HCT116 (cell line): ENCODE data around the gene MAP3K6. TPM values are rescaled to one million over a fixed set of nuclear protein-coding genes. Genes with fewer than 3 reads are reported as not detected.

Experiments
- ATAC-seq: fragments of 200-7000 bp; cut with Tn5 transposase; 2 replicates; pipeline ENCODE4 v1.9.1; 2020; ENCODE audit warnings: mild to moderate bottlenecking, moderate library complexity
- BruUV-seq: library from RNA; stranded (reverse); fragments of 400-500 nt; replicated peaks from 2 replicates; lab custom pipeline; 2021; lab: Mats Ljungman, UMichigan
- CTCF ChIA-PET: fragments of 300-600 bp; sonication (Branson Sonifier 250); formaldehyde crosslinking; loops from one replicate; lab custom pipeline; 2021; ENCODE audit warnings: antibody characterized with exemption; lab: Charles Lee
- POLR2A ChIA-PET: fragments of 300-600, 350-600 bp; sonication (Branson Sonifier 250); formaldehyde crosslinking; loops from one replicate; lab custom pipeline; 2021; ENCODE audit warnings: antibody characterized with exemption; lab: Charles Lee
- RAD21 ChIA-PET, 2 experiments: fragments of 300-600 bp; sonication (Branson Sonifier 250); formaldehyde crosslinking; loops; one replicate each; lab custom pipeline; 2023; ENCODE audit warnings: low total read pairs in 2 of 2; ENCODE audit not compliant: uncharacterized antibody in 2 of 2, unreplicated experiment in 2 of 2, low non-redundant PET in 1 of 2; lab: Charles Lee
- DNase-seq: peaks from one replicate; pipeline ENCODE4 v3.0.0-alpha.2; 2010; ENCODE audit warnings: low read depth, low spot score
- H2AFZ ChIP-seq: fragments of 200-600 bp; shearing (Covaris generic), sonication (generic); 2 replicates; pipeline ENCODE4 v1.6.1; 2017; ENCODE audit warnings: low read depth, mixed run types, mixed read lengths, antibody characterized with exemption, low read length; ENCODE audit not compliant: poor library complexity, severe bottlenecking
- H3K27ac ChIP-seq: 2 replicates; pipeline ENCODE4 v1.5.1; 2012; ENCODE audit warnings: low read depth, low read length
- H3K27me3 ChIP-seq: fragments of 200-600 bp; sonication (generic); 2 replicates; pipeline ENCODE4 v1.6.1; 2016; ENCODE audit warnings: mixed run types, low read length, mixed read lengths; ENCODE audit not compliant: insufficient read depth
- H3K36me3 ChIP-seq, 2 experiments: fragments of 200-500 bp in 1 of 2; fragments of 200-600 bp in 1 of 2; sonication (Bioruptor generic) in 1 of 2; sonication (generic) in 1 of 2; 2 replicates each; pipeline versions ENCODE4 v1.5.1 to v1.6.1; 2014 to 2016; ENCODE audit warnings: low read length in 2 of 2, inconsistent platforms in 1 of 2, mixed read lengths in 1 of 2, mixed run types in 1 of 2; ENCODE audit not compliant: insufficient read depth in 2 of 2, control insufficient read depth in 1 of 2
- H3K4me1 ChIP-seq, 2 experiments: fragments of 200-600 bp in 1 of 2; sonication (generic) in 1 of 2; 2 replicates each; pipeline versions ENCODE4 v1.5.1 to v1.6.1; 2012 to 2017; ENCODE audit warnings: low read length in 2 of 2, inconsistent platforms in 1 of 2, mild to moderate bottlenecking in 1 of 2, mixed read lengths in 1 of 2, mixed run types in 1 of 2, moderate library complexity in 1 of 2; ENCODE audit not compliant: insufficient read depth in 2 of 2, control insufficient read depth in 1 of 2
- H3K4me2 ChIP-seq: fragments of 200-600 bp; sonication (generic); 2 replicates; pipeline ENCODE4 v1.6.1; 2017; ENCODE audit warnings: mixed run types, low read length, mixed read lengths
- H3K4me3 ChIP-seq, 2 experiments: fragments of 200-600 bp in 1 of 2; sonication (generic) in 1 of 2; replicated peaks in 1 of 2; 2 replicates each; pipeline ENCODE4 v1.5.1; 2011 to 2016; ENCODE audit warnings: low read length in 2 of 2, control low read depth in 1 of 2, low read depth in 1 of 2, mild to moderate bottlenecking in 1 of 2, mixed read lengths in 1 of 2, mixed run types in 1 of 2
- H3K79me2 ChIP-seq: fragments of 200-600 bp; sonication (generic); 2 replicates; pipeline ENCODE4 v1.6.1; 2017; ENCODE audit warnings: mild to moderate bottlenecking, mixed run types, low read length, moderate library complexity, mixed read lengths; ENCODE audit not compliant: insufficient read depth
- H3K9ac ChIP-seq: fragments of 200-600 bp; sonication (generic); 2 replicates; pipeline ENCODE4 v1.6.1; 2016; ENCODE audit warnings: low read length, mixed read lengths
- H3K9me2 ChIP-seq: fragments of 200-600 bp; sonication (generic), shearing (Covaris generic); 2 replicates; pipeline ENCODE4 v1.6.1; 2017; ENCODE audit warnings: mixed run types, mild to moderate bottlenecking, moderate library complexity; ENCODE audit not compliant: insufficient read depth
- H3K9me3 ChIP-seq, 2 experiments: fragments of 200-500 bp in 1 of 2; fragments of 200-600 bp in 1 of 2; sonication (Bioruptor generic) in 1 of 2; sonication (generic) in 1 of 2; 2 replicates each; pipeline ENCODE4 v1.6.1; 2014 to 2017; ENCODE audit warnings: low read length in 2 of 2, mixed read lengths in 2 of 2, inconsistent platforms in 1 of 2, low read depth in 1 of 2, mild to moderate bottlenecking in 1 of 2, mixed run types in 1 of 2, moderate library complexity in 1 of 2; ENCODE audit not compliant: control insufficient read depth in 1 of 2, insufficient read depth in 1 of 2
- H4K20me1 ChIP-seq: fragments of 200-600 bp; sonication (generic), shearing (Covaris generic); 2 replicates; pipeline ENCODE4 v1.6.1; 2017; ENCODE audit warnings: mixed run types, mild to moderate bottlenecking, moderate library complexity; ENCODE audit not compliant: insufficient read depth
- CEBPB ChIP-seq: IDR thresholded peaks from 2 replicates; pipeline ENCODE4 v1.6.1; 2012; ENCODE audit warnings: low read depth
- EZH2 ChIP-seq: fragments of 200-600 bp; sonication (generic); IDR thresholded peaks from 2 replicates; pipeline ENCODE4 v1.6.1; 2017; ENCODE audit warnings: antibody characterized with exemption, mixed run types
- EZH2phosphoT487 ChIP-seq: fragments of 200-600 bp; IDR thresholded peaks from 2 replicates; pipeline ENCODE4 v1.6.1; 2018; ENCODE audit warnings: antibody characterized with exemption, borderline replicate concordance
- FOSL1 ChIP-seq: IDR thresholded peaks from 2 replicates; pipeline ENCODE4 v1.6.1; 2012; ENCODE audit warnings: low read depth
- JUND ChIP-seq: IDR thresholded peaks from 2 replicates; pipeline ENCODE4 v1.6.1; 2012
- POLR2A ChIP-seq: IDR thresholded peaks from 2 replicates; pipeline ENCODE4 v1.7.0; 2011; ENCODE audit warnings: borderline replicate concordance; ENCODE audit not compliant: insufficient read depth, insufficient read length; ENCODE audit errors: extremely low read depth
- POLR2AphosphoS5 ChIP-seq: IDR thresholded peaks from 2 replicates; pipeline ENCODE4 v1.6.1; 2011; ENCODE audit warnings: mild to moderate bottlenecking, low read depth, low read length, moderate library complexity
- RAD21 ChIP-seq: IDR thresholded peaks from 2 replicates; pipeline ENCODE4 v1.6.1; 2012; ENCODE audit warnings: low read depth, mild to moderate bottlenecking
- SP1 ChIP-seq: IDR thresholded peaks from 2 replicates; pipeline ENCODE4 v1.6.1; 2012; ENCODE audit warnings: low read depth
- SRF ChIP-seq: IDR thresholded peaks from 2 replicates; pipeline ENCODE4 v1.6.1; 2012; ENCODE audit warnings: low read depth
- TCF7L2 ChIP-seq: IDR thresholded peaks from 2 replicates; pipeline ENCODE4 v1.7.0; 2011; ENCODE audit warnings: borderline replicate concordance, inconsistent platforms; ENCODE audit not compliant: insufficient read depth, insufficient read length; ENCODE audit errors: extremely low read depth
- YY1 ChIP-seq: IDR thresholded peaks from 2 replicates; pipeline ENCODE4 v1.6.1; 2011; ENCODE audit warnings: low read length, low read depth, moderate library complexity, mild to moderate bottlenecking; ENCODE audit not compliant: insufficient replicate concordance; ENCODE audit errors: extremely low read depth
- ZFX ChIP-seq: fragments of 450-650 bp; IDR thresholded peaks from 2 replicates; pipeline ENCODE4 v1.6.1; 2017
- ZNF274 ChIP-seq: fragments of 200-500 bp; sonication (Bioruptor generic); IDR thresholded peaks from 2 replicates; pipeline ENCODE4 v1.6.1; 2014; ENCODE audit warnings: mild to moderate bottlenecking, low read depth, low read length, inconsistent platforms
- intact Hi-C: fragments of 100-400 bp; cut with micrococcal nuclease; formaldehyde crosslinking; loops from 2 replicates; pipeline ENCODE4 v1.10.0; 2022
- total RNA-seq: library from RNA; stranded (reverse); gene quantifications from one replicate; pipeline ENCODE4 v1.2.1, GENCODE V29; 2021; ENCODE audit not compliant: unreplicated experiment
- TF ChIP-seq, protein P1 (sequence below): IDR thresholded peaks from 2 replicates; pipeline ENCODE4 v1.6.1; 2012; ENCODE audit warnings: low read depth
- TF ChIP-seq, protein P2 (sequence below): IDR thresholded peaks from 2 replicates; pipeline ENCODE4 v1.6.1; 2012
- TF ChIP-seq, protein P3 (sequence below): IDR thresholded peaks from 2 replicates; pipeline ENCODE4 v1.6.1; 2011; ENCODE audit warnings: mild to moderate bottlenecking, low read length, moderate library complexity; ENCODE audit not compliant: insufficient replicate concordance; ENCODE audit errors: extremely low read depth

Gene MAP3K6
- total RNA-seq, 1 experiment from 2014 or later = 30.2 TPM

DNA sequence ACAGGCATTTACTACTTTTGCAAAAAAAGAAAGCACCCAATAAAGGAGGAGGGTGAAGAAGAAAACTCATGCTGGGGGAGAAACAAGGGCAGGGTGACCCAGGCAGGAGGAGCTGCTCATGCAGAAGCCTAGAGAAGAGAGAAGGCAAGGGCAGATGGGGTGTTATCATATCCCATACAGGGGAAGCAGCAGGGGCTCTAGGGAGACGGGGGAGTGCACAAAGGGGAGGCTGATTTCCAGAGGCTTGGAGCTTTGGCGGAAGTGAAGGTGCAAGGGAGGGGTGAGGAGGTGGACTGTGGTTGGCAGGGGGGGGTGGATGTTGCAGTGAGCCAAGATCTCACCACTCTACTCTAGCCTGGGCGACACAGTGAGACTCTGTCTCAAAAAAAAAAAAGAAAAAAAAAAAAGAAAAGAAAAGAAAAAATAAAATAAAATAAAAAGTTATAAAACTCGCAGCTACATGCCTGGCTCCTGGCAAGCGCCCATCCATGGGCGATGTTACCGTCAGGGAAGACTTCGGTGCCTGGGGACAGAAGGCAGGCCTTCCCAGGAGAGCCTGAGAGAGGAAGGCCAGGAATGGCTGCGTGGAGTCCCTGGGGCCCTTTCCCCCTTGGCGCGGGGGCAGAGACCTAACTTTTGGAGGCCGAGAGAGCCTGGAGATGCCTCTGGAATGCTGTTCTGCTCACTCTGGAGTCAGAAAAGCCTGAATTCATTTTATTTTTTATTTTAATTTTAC, 11.2 kb upstream of the MAP3K6 start:
- BruUV-seq = no TSS peak
- POLR2A ChIA-PET = interaction anchor here (0.5 to 1.3 kb wide), 3 partner anchors 12 to 15 kb away, joined by 4 to 7 read pairs (median 4); partner anchors contain the start of gene MAP3K6

More for the DNA sequence above, 11.2 kb upstream of the MAP3K6 start:
- H3K9me2 ChIP-seq = no peaks in the 10 kb centered on the region
- H3K9ac ChIP-seq = no peak overlapping the region
- CTCF ChIA-PET = interaction anchor here (1.5 kb wide), 1 partner anchor 9 kb away, joined by 4 read pairs; no protein-coding TSS in a partner anchor
- no peaks in the 10 kb centered on the region for H3K36me3 ChIP-seq
- TF ChIP-seq RAD21 = no peak
- no peak for TF ChIP-seq CEBPB
- no peak for TF ChIP-seq FOSL1
- TF ChIP-seq JUND = no peak
- TF ChIP-seq, protein P1, sequence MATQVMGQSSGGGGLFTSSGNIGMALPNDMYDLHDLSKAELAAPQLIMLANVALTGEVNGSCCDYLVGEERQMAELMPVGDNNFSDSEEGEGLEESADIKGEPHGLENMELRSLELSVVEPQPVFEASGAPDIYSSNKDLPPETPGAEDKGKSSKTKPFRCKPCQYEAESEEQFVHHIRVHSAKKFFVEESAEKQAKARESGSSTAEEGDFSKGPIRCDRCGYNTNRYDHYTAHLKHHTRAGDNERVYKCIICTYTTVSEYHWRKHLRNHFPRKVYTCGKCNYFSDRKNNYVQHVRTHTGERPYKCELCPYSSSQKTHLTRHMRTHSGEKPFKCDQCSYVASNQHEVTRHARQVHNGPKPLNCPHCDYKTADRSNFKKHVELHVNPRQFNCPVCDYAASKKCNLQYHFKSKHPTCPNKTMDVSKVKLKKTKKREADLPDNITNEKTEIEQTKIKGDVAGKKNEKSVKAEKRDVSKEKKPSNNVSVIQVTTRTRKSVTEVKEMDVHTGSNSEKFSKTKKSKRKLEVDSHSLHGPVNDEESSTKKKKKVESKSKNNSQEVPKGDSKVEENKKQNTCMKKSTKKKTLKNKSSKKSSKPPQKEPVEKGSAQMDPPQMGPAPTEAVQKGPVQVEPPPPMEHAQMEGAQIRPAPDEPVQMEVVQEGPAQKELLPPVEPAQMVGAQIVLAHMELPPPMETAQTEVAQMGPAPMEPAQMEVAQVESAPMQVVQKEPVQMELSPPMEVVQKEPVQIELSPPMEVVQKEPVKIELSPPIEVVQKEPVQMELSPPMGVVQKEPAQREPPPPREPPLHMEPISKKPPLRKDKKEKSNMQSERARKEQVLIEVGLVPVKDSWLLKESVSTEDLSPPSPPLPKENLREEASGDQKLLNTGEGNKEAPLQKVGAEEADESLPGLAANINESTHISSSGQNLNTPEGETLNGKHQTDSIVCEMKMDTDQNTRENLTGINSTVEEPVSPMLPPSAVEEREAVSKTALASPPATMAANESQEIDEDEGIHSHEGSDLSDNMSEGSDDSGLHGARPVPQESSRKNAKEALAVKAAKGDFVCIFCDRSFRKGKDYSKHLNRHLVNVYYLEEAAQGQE = no peak
- no peak for TF ChIP-seq POLR2A
- no peak for TF ChIP-seq EZH2phosphoT487
- TF ChIP-seq POLR2AphosphoS5 = no peak
- TF ChIP-seq TCF7L2 = no peak
- TF ChIP-seq EZH2 = no peak
- TF ChIP-seq ZFX = no peak
- TF ChIP-seq SRF = no peak
- TF ChIP-seq, protein P2, sequence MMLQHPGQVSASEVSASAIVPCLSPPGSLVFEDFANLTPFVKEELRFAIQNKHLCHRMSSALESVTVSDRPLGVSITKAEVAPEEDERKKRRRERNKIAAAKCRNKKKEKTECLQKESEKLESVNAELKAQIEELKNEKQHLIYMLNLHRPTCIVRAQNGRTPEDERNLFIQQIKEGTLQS = no peak
- TF ChIP-seq SP1 = no peak
- no peak for TF ChIP-seq ZNF274
- no peak for TF ChIP-seq YY1
- TF ChIP-seq, protein P3, sequence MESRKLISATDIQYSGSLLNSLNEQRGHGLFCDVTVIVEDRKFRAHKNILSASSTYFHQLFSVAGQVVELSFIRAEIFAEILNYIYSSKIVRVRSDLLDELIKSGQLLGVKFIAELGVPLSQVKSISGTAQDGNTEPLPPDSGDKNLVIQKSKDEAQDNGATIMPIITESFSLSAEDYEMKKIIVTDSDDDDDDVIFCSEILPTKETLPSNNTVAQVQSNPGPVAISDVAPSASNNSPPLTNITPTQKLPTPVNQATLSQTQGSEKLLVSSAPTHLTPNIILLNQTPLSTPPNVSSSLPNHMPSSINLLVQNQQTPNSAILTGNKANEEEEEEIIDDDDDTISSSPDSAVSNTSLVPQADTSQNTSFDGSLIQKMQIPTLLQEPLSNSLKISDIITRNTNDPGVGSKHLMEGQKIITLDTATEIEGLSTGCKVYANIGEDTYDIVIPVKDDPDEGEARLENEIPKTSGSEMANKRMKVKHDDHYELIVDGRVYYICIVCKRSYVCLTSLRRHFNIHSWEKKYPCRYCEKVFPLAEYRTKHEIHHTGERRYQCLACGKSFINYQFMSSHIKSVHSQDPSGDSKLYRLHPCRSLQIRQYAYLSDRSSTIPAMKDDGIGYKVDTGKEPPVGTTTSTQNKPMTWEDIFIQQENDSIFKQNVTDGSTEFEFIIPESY = no peak
- no peak overlapping the region for H3K4me2 ChIP-seq
- H2AFZ ChIP-seq = no peak overlapping the region
- no peak overlapping the region for H3K4me3 ChIP-seq
- DNase-seq = no peak
- intact Hi-C loops = no loop called here
- H3K27ac ChIP-seq = no peak overlapping the region
- no peaks in the 10 kb centered on the region for H3K27me3 ChIP-seq
- no peak for ATAC-seq
- RAD21 ChIA-PET = no interaction called here
- H3K79me2 ChIP-seq = no peaks in the 10 kb centered on the region
- H3K4me1 ChIP-seq = peaks cover 11 to 43% of the 10 kb centered on the region in 2 experiments
- no peaks in the 10 kb centered on the region for H4K20me1 ChIP-seq
- no peaks in the 10 kb centered on the region for H3K9me3 ChIP-seq
